Osteocyte (in vitro differentiated cells): ENCODE measurements around the gene RAB4A. TPM values are rescaled to one million over a fixed set of nuclear protein-coding genes. Genes with fewer than 3 reads are reported as not detected.

Source experiments
- DNase-seq: peaks from one replicate; pipeline ENCODE4 v3.0.0; 2021; ENCODE audit warnings: mixed read lengths; ENCODE audit not compliant: unreplicated experiment; ENCODE audit errors: extremely low spot score
- H3K27ac Mint-ChIP-seq: one replicate; pipeline ENCODE4 v1.8.0; 2021; ENCODE audit warnings: mild to moderate bottlenecking, mixed read lengths; ENCODE audit not compliant: unreplicated experiment
- H3K27me3 Mint-ChIP-seq: one replicate; pipeline ENCODE4 v1.8.0; 2021; ENCODE audit warnings: mixed read lengths; ENCODE audit not compliant: unreplicated experiment
- H3K36me3 Mint-ChIP-seq: one replicate; pipeline ENCODE4 v1.8.0; 2021; ENCODE audit warnings: mixed read lengths; ENCODE audit not compliant: unreplicated experiment
- H3K4me1 Mint-ChIP-seq: one replicate; pipeline ENCODE4 v1.8.0; 2021; ENCODE audit warnings: mixed read lengths; ENCODE audit not compliant: unreplicated experiment
- H3K4me3 Mint-ChIP-seq: one replicate; pipeline ENCODE4 v1.8.0; 2021; ENCODE audit warnings: mild to moderate bottlenecking, moderate library complexity, mixed read lengths; ENCODE audit not compliant: unreplicated experiment
- H3K9me3 Mint-ChIP-seq: one replicate; pipeline ENCODE4 v1.8.0; 2021; ENCODE audit warnings: mixed read lengths; ENCODE audit not compliant: unreplicated experiment
- total RNA-seq: library from RNA; stranded (reverse); gene quantifications from 2 replicates; pipeline ENCODE4 v1.2.1, GENCODE V29; 2021
- TF ChIP-seq, protein P1 (sequence below): fragments of 200-600 bp; sonication (generic); IDR thresholded peaks from 2 replicates; pipeline ENCODE4 v1.5.0; 2021; ENCODE audit warnings: antibody characterized with exemption, mild to moderate bottlenecking, moderate library complexity

Gene RAB4A
- total RNA-seq, 1 donor from 2014 or later, result 53.1 TPM

DNA sequence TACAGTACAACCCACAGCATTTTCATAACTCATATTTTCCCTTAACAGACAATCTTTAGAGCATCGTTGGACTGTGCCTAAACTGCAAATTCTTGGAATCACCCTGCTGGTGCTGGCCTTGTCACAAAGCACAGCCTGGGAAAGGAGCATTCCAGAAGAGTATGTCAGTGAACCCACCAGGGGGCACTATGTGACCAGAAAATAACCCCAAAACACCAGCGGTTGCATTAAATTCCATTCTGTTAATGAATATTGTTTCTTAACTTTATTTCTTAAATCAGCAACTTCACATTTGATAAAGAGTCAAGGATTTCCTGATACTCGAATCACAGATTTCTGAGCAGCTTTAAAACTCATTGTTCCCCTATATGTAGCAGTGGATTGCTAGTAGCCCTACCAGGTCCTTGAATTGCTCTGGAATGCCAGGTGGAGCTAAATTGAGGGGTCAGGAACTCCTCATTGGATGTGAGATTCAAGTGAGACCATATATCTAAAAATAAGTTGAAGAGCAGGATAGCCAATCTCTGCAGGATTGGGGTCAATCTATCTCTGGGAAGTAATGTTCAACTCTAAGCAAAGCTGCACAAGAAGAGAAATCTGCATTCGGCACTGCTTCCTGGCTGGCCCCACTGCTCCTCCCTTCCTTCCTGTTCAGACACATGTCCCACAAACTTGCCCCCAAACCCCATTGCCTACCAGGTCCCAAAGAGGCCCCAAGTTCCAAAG, 12.7 kb upstream of the RAB4A start:
- TF ChIP-seq, protein P1, sequence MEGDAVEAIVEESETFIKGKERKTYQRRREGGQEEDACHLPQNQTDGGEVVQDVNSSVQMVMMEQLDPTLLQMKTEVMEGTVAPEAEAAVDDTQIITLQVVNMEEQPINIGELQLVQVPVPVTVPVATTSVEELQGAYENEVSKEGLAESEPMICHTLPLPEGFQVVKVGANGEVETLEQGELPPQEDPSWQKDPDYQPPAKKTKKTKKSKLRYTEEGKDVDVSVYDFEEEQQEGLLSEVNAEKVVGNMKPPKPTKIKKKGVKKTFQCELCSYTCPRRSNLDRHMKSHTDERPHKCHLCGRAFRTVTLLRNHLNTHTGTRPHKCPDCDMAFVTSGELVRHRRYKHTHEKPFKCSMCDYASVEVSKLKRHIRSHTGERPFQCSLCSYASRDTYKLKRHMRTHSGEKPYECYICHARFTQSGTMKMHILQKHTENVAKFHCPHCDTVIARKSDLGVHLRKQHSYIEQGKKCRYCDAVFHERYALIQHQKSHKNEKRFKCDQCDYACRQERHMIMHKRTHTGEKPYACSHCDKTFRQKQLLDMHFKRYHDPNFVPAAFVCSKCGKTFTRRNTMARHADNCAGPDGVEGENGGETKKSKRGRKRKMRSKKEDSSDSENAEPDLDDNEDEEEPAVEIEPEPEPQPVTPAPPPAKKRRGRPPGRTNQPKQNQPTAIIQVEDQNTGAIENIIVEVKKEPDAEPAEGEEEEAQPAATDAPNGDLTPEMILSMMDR, result peak; percentile 90
- no peaks in the 10 kb centered on the region for H3K36me3 Mint-ChIP-seq
- peaks cover 8% of the 10 kb centered on the region for H3K27me3 Mint-ChIP-seq
- H3K27ac Mint-ChIP-seq, result no peak overlapping the region
- peaks cover 6% of the 10 kb centered on the region for H3K4me1 Mint-ChIP-seq
- no peaks in the 10 kb centered on the region for H3K9me3 Mint-ChIP-seq
- DNase-seq, result no peak
- no peak overlapping the region for H3K4me3 Mint-ChIP-seq

DNA sequence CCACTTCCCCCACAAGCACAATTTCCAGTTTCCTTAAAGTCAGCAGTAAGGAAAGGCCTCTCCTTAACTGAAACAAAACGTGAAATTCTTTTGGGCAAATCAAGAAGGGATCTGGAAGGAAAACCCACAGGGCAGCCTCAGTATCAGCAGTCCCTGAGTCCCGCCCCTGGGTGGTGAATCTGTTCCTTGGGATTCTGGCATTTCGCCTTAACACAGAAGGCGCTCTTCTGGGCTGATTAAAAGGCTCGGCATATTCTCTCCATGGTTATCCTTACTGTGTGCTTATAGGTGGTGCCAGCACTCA, 12.2 kb upstream of the RAB4A start:
- Mint-ChIP-seq H3K27ac (no peak overlapping the region), H3K36me3 (no peaks in the 10 kb centered on the region), H3K27me3 (peaks cover 8% of the 10 kb centered on the region), H3K4me1 (peaks cover 1% of the 10 kb centered on the region), H3K4me3 (no peak overlapping the region), H3K9me3 (no peaks in the 10 kb centered on the region)
- TF ChIP-seq, protein P1, result no peak
- DNase-seq, result no peak

DNA sequence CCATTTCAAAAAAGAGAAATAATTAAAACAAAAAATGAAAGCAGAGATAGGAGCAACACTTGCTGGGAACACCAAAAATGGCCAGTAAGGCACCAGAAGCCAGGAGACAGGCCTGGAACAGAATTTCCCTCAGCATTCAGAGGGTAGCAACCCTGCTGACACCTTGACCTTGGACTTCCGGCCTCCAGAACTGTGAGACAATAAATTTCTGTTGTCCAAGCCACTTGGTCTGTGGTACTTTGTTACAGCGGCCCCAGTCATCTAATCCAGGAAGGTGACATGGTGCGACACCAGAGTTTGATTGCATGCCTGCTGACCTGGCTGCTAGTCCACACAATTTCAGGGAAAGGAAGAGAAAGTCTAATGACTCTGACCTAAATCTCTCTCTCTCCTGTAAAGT, 10.6 kb upstream of the RAB4A start:
- Mint-ChIP-seq H3K4me3 (no peak overlapping the region), H3K9me3 (no peaks in the 10 kb centered on the region), H3K4me1 (peaks cover 1% of the 10 kb centered on the region), H3K36me3 (no peaks in the 10 kb centered on the region), H3K27me3 (peaks cover 5% of the 10 kb centered on the region), H3K27ac (no peak overlapping the region)
- DNase-seq, result no peak
- TF ChIP-seq, protein P1, result no peak

DNA sequence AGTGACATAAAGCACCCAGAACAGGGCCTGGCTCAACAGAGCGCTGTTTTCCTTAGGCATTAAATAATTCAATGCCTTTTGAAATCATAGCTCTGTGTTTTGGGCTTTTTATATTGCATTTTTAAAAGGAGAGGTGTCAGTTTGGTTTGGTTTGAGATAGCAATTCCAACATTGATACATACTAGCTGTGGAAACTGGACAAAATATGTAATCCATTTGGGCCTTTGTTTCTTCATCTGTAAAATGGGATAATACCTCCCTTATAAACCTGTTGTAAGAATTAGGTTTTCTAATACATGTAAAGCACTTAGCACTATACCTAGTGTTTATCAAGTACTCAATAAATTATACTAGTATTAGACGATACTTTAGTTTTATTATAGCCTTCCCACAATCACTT, 8.7 kb upstream of the RAB4A start:
- Mint-ChIP-seq H3K4me3 (no peak overlapping the region), H3K27ac (no peak overlapping the region), H3K9me3 (peaks cover 13% of the 10 kb centered on the region), H3K27me3 (no peaks in the 10 kb centered on the region), H3K4me1 (peaks cover 1% of the 10 kb centered on the region), H3K36me3 (peaks cover 8% of the 10 kb centered on the region)
- TF ChIP-seq, protein P1, result no peak
- DNase-seq, result no peak

DNA sequence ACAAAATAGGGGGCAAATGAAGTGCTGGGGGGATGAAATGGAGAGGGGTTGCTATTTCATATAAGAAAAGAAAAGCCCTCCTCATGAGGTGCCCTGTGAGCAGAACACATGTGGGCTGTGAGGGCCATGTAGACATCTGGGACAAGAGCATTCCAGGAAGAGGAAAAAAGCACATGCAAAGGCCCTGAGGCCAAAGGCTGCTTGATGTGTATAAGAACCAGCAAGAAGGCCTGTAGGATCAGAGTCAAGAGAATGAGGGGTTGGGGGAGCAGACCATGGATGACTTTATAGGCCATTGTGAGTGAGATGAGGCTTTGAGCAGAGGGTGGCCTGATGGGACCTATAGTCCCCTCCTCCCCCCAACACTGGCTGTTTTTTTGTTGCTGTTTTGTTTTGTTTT, 7.7 kb upstream of the RAB4A start:
- no peak overlapping the region for H3K27ac Mint-ChIP-seq
- DNase-seq, result no peak
- H3K27me3 Mint-ChIP-seq, result no peaks in the 10 kb centered on the region
- H3K9me3 Mint-ChIP-seq, result peaks cover 16% of the 10 kb centered on the region
- peaks cover 8% of the 10 kb centered on the region for H3K36me3 Mint-ChIP-seq
- H3K4me3 Mint-ChIP-seq, result no peak overlapping the region
- TF ChIP-seq, protein P1, result no peak
- H3K4me1 Mint-ChIP-seq, result peaks cover 1% of the 10 kb centered on the region
